Muscle layer of duodenum (tissue), 2 donors: ENCODE measurements around the gene MSH4.
"Not testable (repeated sequence)": the region's sequence is repeated elsewhere in the genome, so short reads cannot be mapped to it uniquely, and the experiment has no call there.

Experiments used
- H3K27ac ChIP-seq: one replicate; pipeline ENCODE4 v1.7.0; 2013; ENCODE audit warnings: mild to moderate bottlenecking, low read length
- H3K27me3 ChIP-seq: one replicate; pipeline ENCODE4 v1.7.0; 2013; ENCODE audit warnings: low read depth, mild to moderate bottlenecking, control low read depth, low read length
- H3K36me3 ChIP-seq, 2 donors: one replicate each; pipeline ENCODE4 v1.7.0; 2013; ENCODE audit warnings: low read length in 2 of 2, control low read depth in 1 of 2, mild to moderate bottlenecking in 1 of 2; ENCODE audit not compliant: insufficient read depth in 2 of 2, control insufficient read depth in 1 of 2
- H3K4me1 ChIP-seq, 2 donors: one replicate each; pipeline ENCODE4 v1.7.0; 2013; ENCODE audit warnings: low read length in 2 of 2, mild to moderate bottlenecking in 2 of 2, control low read depth in 1 of 2, moderate library complexity in 1 of 2; ENCODE audit not compliant: insufficient read depth in 2 of 2, control insufficient read depth in 1 of 2
- H3K4me3 ChIP-seq, 2 donors: one replicate each; pipeline ENCODE4 v1.7.0; 2013; ENCODE audit warnings: low read length in 2 of 2, low read depth in 1 of 2, mild to moderate bottlenecking in 1 of 2
- H3K9me3 ChIP-seq, 2 donors: one replicate each; pipeline ENCODE4 v1.7.0; 2013; ENCODE audit warnings: low read length in 2 of 2, control low read depth in 1 of 2, mild to moderate bottlenecking in 1 of 2; ENCODE audit not compliant: control insufficient read depth in 1 of 2
- donor health status: healthy.

MSH4 gene

GRCh38 chr1:75855734-75856133, 59.1 kb downstream of the MSH4 start:
- no peak overlapping the region for H3K27ac ChIP-seq
- H3K4me3 ChIP-seq = no peak overlapping the region
- no peaks in the 10 kb centered on the region for H3K27me3 ChIP-seq
- H3K9me3 ChIP-seq = no peaks in the 10 kb centered on the region
- H3K36me3 ChIP-seq = no peaks in the 10 kb centered on the region
- H3K4me1 ChIP-seq = no peaks in the 10 kb centered on the region

GRCh38 chr1:75861831-75862230, 65.1 kb downstream of the MSH4 start:
- Histone ChIP-seq H3K27me3 (no peaks in the 10 kb centered on the region), H3K4me1 (no peaks in the 10 kb centered on the region)

GRCh38 chr1:75870951-75871350, 74.3 kb downstream of the MSH4 start:
- Histone ChIP-seq H3K9me3 (no peaks in the 10 kb centered on the region), H3K27ac (no peak overlapping the region), H3K4me3 (no peak overlapping the region), H3K36me3 (no peaks in the 10 kb centered on the region), H3K4me1 (no peaks in the 10 kb centered on the region), H3K27me3 (no peaks in the 10 kb centered on the region)

More at GRCh38 chr1:75861831-75862230, 65.1 kb downstream of the MSH4 start:
- H3K4me3 ChIP-seq = no peak overlapping the region
- H3K36me3 ChIP-seq = no peaks in the 10 kb centered on the region
- no peak overlapping the region for H3K27ac ChIP-seq
- no peaks in the 10 kb centered on the region for H3K9me3 ChIP-seq

- H3K4me3 ChIP-seq = no peak overlapping the region
Measured at GRCh38 chr1:75879985-75880384, 83.3 kb downstream of the MSH4 start.

GRCh38 chr1:75884437-75884836, 87.8 kb downstream of the MSH4 start:
- no peaks in the 10 kb centered on the region for H3K36me3 ChIP-seq

More at GRCh38 chr1:75879985-75880384, 83.3 kb downstream of the MSH4 start:
- no peak overlapping the region for H3K27ac ChIP-seq
- no peaks in the 10 kb centered on the region for H3K9me3 ChIP-seq
- no peaks in the 10 kb centered on the region for H3K27me3 ChIP-seq
- no peaks in the 10 kb centered on the region for H3K36me3 ChIP-seq
- H3K4me1 ChIP-seq = no peaks in the 10 kb centered on the region

GRCh38 chr1:75901371-75901770, 104.7 kb downstream of the MSH4 start:
- Histone ChIP-seq H3K27me3 (no peaks in the 10 kb centered on the region), H3K4me1 (no peaks in the 10 kb centered on the region), H3K27ac (no peak overlapping the region), H3K4me3 (no peak overlapping the region), H3K36me3 (no peaks in the 10 kb centered on the region), H3K9me3 (peaks cover 0 to 2% of the 10 kb centered on the region in 2 donors)

More at GRCh38 chr1:75884437-75884836, 87.8 kb downstream of the MSH4 start:
- Histone ChIP-seq H3K27ac (no peak overlapping the region), H3K27me3 (no peaks in the 10 kb centered on the region), H3K9me3 (no peaks in the 10 kb centered on the region), H3K4me1 (no peaks in the 10 kb centered on the region), H3K4me3 (no peak overlapping the region)

- Histone ChIP-seq H3K9me3 (peaks cover 0 to 6% of the 10 kb centered on the region in 2 donors), H3K4me1 (no peaks in the 10 kb centered on the region), H3K4me3 (no peak overlapping the region), H3K27ac (no peak overlapping the region), H3K27me3 (no peaks in the 10 kb centered on the region), H3K36me3 (no peaks in the 10 kb centered on the region)
Measured at GRCh38 chr1:75908717-75909152, 112.1 kb downstream of the MSH4 start.

- no peaks in the 10 kb centered on the region for H3K27me3 ChIP-seq
- no peak overlapping the region for H3K27ac ChIP-seq
- no peaks in the 10 kb centered on the region for H3K36me3 ChIP-seq
- H3K4me3 ChIP-seq = no peak overlapping the region
- H3K9me3 ChIP-seq = no peaks in the 10 kb centered on the region
- H3K4me1 ChIP-seq = no peaks in the 10 kb centered on the region
Measured at GRCh38 chr1:75916834-75917233, 120.2 kb downstream of the MSH4 start.

- no peaks in the 10 kb centered on the region for H3K27me3 ChIP-seq
- no peak overlapping the region for H3K27ac ChIP-seq
- no peaks in the 10 kb centered on the region for H3K9me3 ChIP-seq
- H3K36me3 ChIP-seq = no peaks in the 10 kb centered on the region
- no peak overlapping the region for H3K4me3 ChIP-seq
- H3K4me1 ChIP-seq = no peaks in the 10 kb centered on the region
Measured at GRCh38 chr1:75922698-75923097, 126.0 kb downstream of the MSH4 start.

- Histone ChIP-seq H3K9me3 (no peaks in the 10 kb centered on the region), H3K4me3 (no peak within 1 kb of the TSS), H3K4me1 (no peaks in the 10 kb centered on the region), H3K27ac (no peak within 1 kb of the TSS), H3K36me3 (no peaks in the 10 kb centered on the region), H3K27me3 (no peaks in the 10 kb centered on the region)
Measured at GRCh38 chr1:75932304-75932703, 135.6 kb downstream of the MSH4 start, which contains the start of gene ASB17. Gene ASB17 (minus strand): TSS chr1:75932404. CDS start chr1:75932291, 113 bp downstream.

- H3K4me1 ChIP-seq = no peaks in the 10 kb centered on the region
- H3K36me3 ChIP-seq = no peaks in the 10 kb centered on the region
- H3K9me3 ChIP-seq = peaks cover 0 to 3% of the 10 kb centered on the region in 2 donors
- H3K4me3 ChIP-seq = no peak overlapping the region
- no peak overlapping the region for H3K27ac ChIP-seq
- H3K27me3 ChIP-seq = no peaks in the 10 kb centered on the region
Measured at GRCh38 chr1:75937034-75937433, 140.4 kb downstream of the MSH4 start.

GRCh38 chr1:75943037-75943436, 146.4 kb downstream of the MSH4 start:
- H3K27me3 ChIP-seq, H3K4me1 ChIP-seq, H3K4me3 ChIP-seq, H3K27ac ChIP-seq, H3K36me3 ChIP-seq: not testable (repeated sequence)
- H3K9me3 ChIP-seq = peaks cover 0 to 11% of the 10 kb centered on the region in 2 donors
